SK-N-SH (cell line): ENCODE results near the gene CHD6. TPM values are rescaled to one million over a fixed set of nuclear protein-coding genes. Genes with fewer than 3 reads are reported as not detected.

ENCODE experiments used
- CTCF ChIA-PET: fragments of 300-600, 350-600 bp; formaldehyde crosslinking; extraction: SDS; loops from one replicate; lab custom pipeline; 2021; lab: Yijun Ruan, JAX
- POLR2A ChIA-PET: fragments of 350-600 bp; sonication (Branson Sonifier 250); formaldehyde crosslinking; extraction: SDS; loops from one replicate; lab custom pipeline; 2020; ENCODE audit warnings: antibody characterized with exemption, inconsistent platforms; lab: Yijun Ruan, JAX
- DNase-seq: peaks from one replicate; pipeline ENCODE4 v3.0.0; 2012
- H2AFZ ChIP-seq: fragments of 200-600 bp; sonication (generic); 2 replicates; pipeline ENCODE4 v1.8.1; 2016; ENCODE audit warnings: antibody characterized with exemption, mild to moderate bottlenecking, low read depth
- H3F3A ChIP-seq: fragments of 200-600 bp; sonication (generic); replicated peaks from 2 replicates; pipeline ENCODE3; 2016; ENCODE audit warnings: antibody characterized with exemption, mild to moderate bottlenecking; ENCODE audit not compliant: insufficient read depth
- H3K27ac ChIP-seq, 2 experiments: fragments of 200-500 bp in 1 of 2; fragments of 200-600 bp in 1 of 2; sonication (Bioruptor generic) in 1 of 2; sonication (generic), shearing (Covaris generic) in 1 of 2; 2 replicates each; pipeline versions ENCODE4 v1.5.1 to v1.6.1; 2014 to 2016; ENCODE audit warnings: low read depth in 2 of 2, inconsistent platforms in 1 of 2, low read length in 1 of 2, mild to moderate bottlenecking in 1 of 2, mixed read lengths in 1 of 2
- H3K27me3 ChIP-seq: fragments of 200-600 bp; sonication (generic), shearing (Covaris generic); 2 replicates; pipeline ENCODE4 v1.6.1; 2016; ENCODE audit warnings: mixed run types; ENCODE audit not compliant: insufficient read depth
- H3K36me3 ChIP-seq, 2 experiments: fragments of 200-500 bp in 1 of 2; fragments of 200-600 bp in 1 of 2; sonication (Bioruptor generic) in 1 of 2; sonication (generic) in 1 of 2; replicated peaks in 1 of 2; 2 replicates each; pipeline versions ENCODE3 to v1.5.1; 2014 to 2016; ENCODE audit warnings: low read length in 1 of 2, mild to moderate bottlenecking in 1 of 2; ENCODE audit not compliant: insufficient read depth in 2 of 2, control insufficient read depth in 1 of 2
- H3K4me1 ChIP-seq, 2 experiments: fragments of 200-500 bp in 1 of 2; fragments of 200-600 bp in 1 of 2; sonication (Bioruptor generic) in 1 of 2; sonication (generic), shearing (Covaris generic) in 1 of 2; 2 replicates each; pipeline versions ENCODE4 v1.5.1 to v1.6.1; 2014 to 2016; ENCODE audit warnings: low read depth in 1 of 2, low read length in 1 of 2, mixed run types in 1 of 2; ENCODE audit not compliant: insufficient read depth in 2 of 2, control insufficient read depth in 1 of 2
- H3K4me2 ChIP-seq: fragments of 200-600 bp; sonication (generic), shearing (Covaris generic); 2 replicates; pipeline ENCODE4 v1.6.1; 2017; ENCODE audit warnings: mixed run types
- H3K4me3 ChIP-seq, 2 experiments: fragments of 200-500 bp in 1 of 2; fragments of 200-600 bp in 1 of 2; sonication (Bioruptor generic) in 1 of 2; sonication (generic), shearing (Covaris generic) in 1 of 2; 2 replicates each; pipeline versions ENCODE4 v1.5.1 to v1.8.1; 2014 to 2016; ENCODE audit warnings: low read depth in 2 of 2, inconsistent platforms in 1 of 2, low read length in 1 of 2, mild to moderate bottlenecking in 1 of 2, mixed read lengths in 1 of 2, moderate library complexity in 1 of 2
- H3K79me2 ChIP-seq: fragments of 200-600 bp; sonication (generic); 2 replicates; pipeline ENCODE4 v1.8.1; 2017; ENCODE audit warnings: mild to moderate bottlenecking; ENCODE audit not compliant: insufficient read depth
- H3K9ac ChIP-seq: fragments of 200-600 bp; sonication (generic); 2 replicates; pipeline ENCODE4 v1.6.1; 2017; ENCODE audit warnings: mixed run types
- H3K9me2 ChIP-seq: fragments of 200-600 bp; sonication (generic); 2 replicates; pipeline ENCODE4 v1.6.1; 2017; ENCODE audit warnings: mixed run types
- H3K9me3 ChIP-seq: fragments of 200-600 bp; sonication (generic); 2 replicates; pipeline ENCODE4 v1.6.1; 2017; ENCODE audit warnings: mixed run types, mild to moderate bottlenecking, moderate library complexity
- H4K20me1 ChIP-seq: fragments of 200-600 bp; sonication (generic); 2 replicates; pipeline ENCODE4 v1.6.1; 2017; ENCODE audit warnings: mild to moderate bottlenecking, mixed run types; ENCODE audit not compliant: insufficient read depth
- CHD2 ChIP-seq: fragments of 150-350 bp; IDR thresholded peaks from 2 replicates; pipeline ENCODE4 v1.6.1; 2018; ENCODE audit warnings: low read length; ENCODE audit not compliant: partially characterized antibody
- ELF1 ChIP-seq: IDR thresholded peaks from 2 replicates; pipeline ENCODE4 v1.4.0; 2012
- EP300 ChIP-seq, 2 experiments: IDR thresholded peaks; 2 replicates each; pipeline versions ENCODE4 v1.4.0 to v1.6.1; 2012; ENCODE audit warnings: borderline replicate concordance in 1 of 2, low read depth in 1 of 2, low read length in 1 of 2
- EZH2phosphoT487 ChIP-seq: fragments of 200-600 bp; sonication (generic); IDR thresholded peaks from 2 replicates; pipeline ENCODE4 v1.6.1; 2017; ENCODE audit warnings: low read depth, mixed run types, mild to moderate bottlenecking, antibody characterized with exemption, moderate library complexity, borderline replicate concordance
- FOXJ3 ChIP-seq: sonication (generic); formaldehyde crosslinking; IDR thresholded peaks from 2 replicates; pipeline ENCODE4 v1.5.1; 2020; ENCODE audit warnings: mild to moderate bottlenecking, missing genetic modification reagents
- GATA2 ChIP-seq: sonication (generic); formaldehyde crosslinking; IDR thresholded peaks from 2 replicates; pipeline ENCODE4 v1.5.0; 2020; ENCODE audit warnings: mild to moderate bottlenecking, missing genetic modification reagents
- JUND ChIP-seq: IDR thresholded peaks from 2 replicates; pipeline ENCODE4 v1.4.0; 2012
- MAX ChIP-seq: IDR thresholded peaks from 2 replicates; pipeline ENCODE4 v1.4.0; 2012; ENCODE audit warnings: low read depth
- MXI1 ChIP-seq: IDR thresholded peaks from 2 replicates; pipeline ENCODE4 v1.6.1; 2012; ENCODE audit warnings: mild to moderate bottlenecking, low read depth, low read length, improper control_type of control experiment
- NFIC ChIP-seq: IDR thresholded peaks from 2 replicates; pipeline ENCODE4 v1.4.0; 2012; ENCODE audit warnings: borderline replicate concordance
- POLR2AphosphoS5 ChIP-seq: IDR thresholded peaks from 2 replicates; pipeline ENCODE4 v1.6.1; 2012; ENCODE audit warnings: low read depth, low read length
- RFX5 ChIP-seq: IDR thresholded peaks from 2 replicates; pipeline ENCODE4 v1.6.1; 2012; ENCODE audit warnings: mild to moderate bottlenecking, improper control_type of control experiment, low read length
- SIN3A ChIP-seq: IDR thresholded peaks from 2 replicates; pipeline ENCODE4 v1.6.1; 2012; ENCODE audit warnings: low read depth, mild to moderate bottlenecking, low read length, moderate library complexity, borderline replicate concordance
- SMC3 ChIP-seq: IDR thresholded peaks from 2 replicates; pipeline ENCODE4 v1.6.1; 2012; ENCODE audit warnings: low read depth, low read length, improper control_type of control experiment
- TEAD4 ChIP-seq: IDR thresholded peaks from 2 replicates; pipeline ENCODE4 v1.4.0; 2012; ENCODE audit warnings: mild to moderate bottlenecking, borderline replicate concordance; ENCODE audit not compliant: insufficient read depth
- USF1 ChIP-seq: IDR thresholded peaks from 2 replicates; pipeline ENCODE4 v1.4.0; 2012; ENCODE audit warnings: low read depth, borderline replicate concordance
- WGBS: methylation state at CpG from one replicate; pipeline ENCODE4 v1.1.6; 2017; ENCODE audit warnings: low lambda C conversion rate; 5-methylcytosine and 5-hydroxymethylcytosine counted together
- polyA plus RNA-seq, 3 experiments: library from polyadenylated mRNA; depleted of rRNA; stranded (reverse); fragments of >200 nt; gene quantifications; 2 replicates each; pipeline ENCODE4 v1.2.3, GENCODE V29; 2012
- TF ChIP-seq, protein P1 (sequence below): IDR thresholded peaks from 2 replicates; pipeline ENCODE4 v1.6.1; 2012; ENCODE audit warnings: mild to moderate bottlenecking, low read depth, low read length, moderate library complexity
- TF ChIP-seq, protein P2 (sequence below): IDR thresholded peaks from 2 replicates; pipeline ENCODE4; 2012
- TF ChIP-seq, protein P3 (sequence below): fragments of 150-350 bp; IDR thresholded peaks from 2 replicates; pipeline ENCODE4 v1.6.1; 2016; ENCODE audit warnings: mild to moderate bottlenecking, low read depth, low read length
- TF ChIP-seq, protein P4 (sequence below): fragments of 200-600 bp; sonication (generic); IDR thresholded peaks from 2 replicates; pipeline ENCODE4 v1.6.1; 2017; ENCODE audit warnings: antibody characterized with exemption, mild to moderate bottlenecking, moderate library complexity

CHD6 gene
- polyA plus RNA-seq, 1 of the 3 experiments (the other 2 are of a cell fraction) = 7.1 TPM

DNA sequence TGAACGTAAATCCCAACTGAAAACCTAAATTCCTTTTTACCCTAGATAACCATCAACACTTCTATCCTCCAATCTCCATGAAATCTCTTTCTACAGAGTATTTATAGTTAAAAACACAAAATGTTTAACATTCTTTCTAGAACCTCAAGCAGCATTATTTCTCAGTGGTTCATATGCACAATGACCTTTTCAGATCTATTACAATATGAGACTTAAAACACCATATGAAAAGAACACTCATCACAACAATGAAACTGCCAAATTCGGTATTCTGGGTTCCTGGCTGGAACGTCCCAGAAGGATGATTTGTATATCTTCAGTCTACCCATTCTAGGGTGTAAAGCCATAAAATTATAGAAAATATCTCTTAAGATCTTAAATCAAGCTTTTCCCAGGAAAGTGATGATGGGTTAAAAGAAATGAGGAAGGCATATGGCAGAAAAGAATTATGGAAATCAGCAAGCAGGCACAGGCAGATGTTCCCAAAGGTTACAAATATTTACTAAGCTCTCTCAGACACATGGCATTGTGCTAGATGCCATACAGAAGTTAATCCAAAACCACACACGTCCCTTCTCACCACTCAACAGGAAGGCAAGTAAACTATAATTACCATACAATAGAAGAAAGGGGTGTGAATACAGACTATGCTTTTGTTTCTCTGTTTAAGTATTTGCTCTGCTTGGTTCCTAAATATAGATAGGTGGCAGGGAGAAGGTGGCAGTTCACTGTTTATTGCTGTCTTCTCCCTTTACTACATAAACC is 118.0 kb downstream of the CHD6 start:
- ChIA-PET POLR2A (no interaction called here), CTCF (no interaction called here)
- no peak for DNase-seq
- Histone ChIP-seq H3K79me2 (no peaks in the 10 kb centered on the region), H3K4me3 (no peak overlapping the region), H3K9me2 (no peaks in the 10 kb centered on the region), H3K27ac (no peak overlapping the region), H3K4me1 (no peaks in the 10 kb centered on the region; a peak in 2 of 4 replicates), H4K20me1 (0 out of 2 replicates have a peak, but pooled peaks cover 4% of the 10 kb centered on the region), H3K9me3 (no peaks in the 10 kb centered on the region), H2AFZ (no peak overlapping the region), H3K4me2 (no peak overlapping the region), H3K9ac (no peak overlapping the region), H3F3A (no peaks in the 10 kb centered on the region), H3K36me3 (peaks cover 20 to 22% of the 10 kb centered on the region in 2 experiments), H3K27me3 (no peaks in the 10 kb centered on the region)
- TF ChIP-seq MAX = no peak
- no peak for TF ChIP-seq NFIC
- no peak for TF ChIP-seq JUND
- TF ChIP-seq MXI1 = no peak
- TF ChIP-seq, protein P1, sequence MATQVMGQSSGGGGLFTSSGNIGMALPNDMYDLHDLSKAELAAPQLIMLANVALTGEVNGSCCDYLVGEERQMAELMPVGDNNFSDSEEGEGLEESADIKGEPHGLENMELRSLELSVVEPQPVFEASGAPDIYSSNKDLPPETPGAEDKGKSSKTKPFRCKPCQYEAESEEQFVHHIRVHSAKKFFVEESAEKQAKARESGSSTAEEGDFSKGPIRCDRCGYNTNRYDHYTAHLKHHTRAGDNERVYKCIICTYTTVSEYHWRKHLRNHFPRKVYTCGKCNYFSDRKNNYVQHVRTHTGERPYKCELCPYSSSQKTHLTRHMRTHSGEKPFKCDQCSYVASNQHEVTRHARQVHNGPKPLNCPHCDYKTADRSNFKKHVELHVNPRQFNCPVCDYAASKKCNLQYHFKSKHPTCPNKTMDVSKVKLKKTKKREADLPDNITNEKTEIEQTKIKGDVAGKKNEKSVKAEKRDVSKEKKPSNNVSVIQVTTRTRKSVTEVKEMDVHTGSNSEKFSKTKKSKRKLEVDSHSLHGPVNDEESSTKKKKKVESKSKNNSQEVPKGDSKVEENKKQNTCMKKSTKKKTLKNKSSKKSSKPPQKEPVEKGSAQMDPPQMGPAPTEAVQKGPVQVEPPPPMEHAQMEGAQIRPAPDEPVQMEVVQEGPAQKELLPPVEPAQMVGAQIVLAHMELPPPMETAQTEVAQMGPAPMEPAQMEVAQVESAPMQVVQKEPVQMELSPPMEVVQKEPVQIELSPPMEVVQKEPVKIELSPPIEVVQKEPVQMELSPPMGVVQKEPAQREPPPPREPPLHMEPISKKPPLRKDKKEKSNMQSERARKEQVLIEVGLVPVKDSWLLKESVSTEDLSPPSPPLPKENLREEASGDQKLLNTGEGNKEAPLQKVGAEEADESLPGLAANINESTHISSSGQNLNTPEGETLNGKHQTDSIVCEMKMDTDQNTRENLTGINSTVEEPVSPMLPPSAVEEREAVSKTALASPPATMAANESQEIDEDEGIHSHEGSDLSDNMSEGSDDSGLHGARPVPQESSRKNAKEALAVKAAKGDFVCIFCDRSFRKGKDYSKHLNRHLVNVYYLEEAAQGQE = no peak
- TF ChIP-seq SIN3A = no peak
- TF ChIP-seq, protein P2, sequence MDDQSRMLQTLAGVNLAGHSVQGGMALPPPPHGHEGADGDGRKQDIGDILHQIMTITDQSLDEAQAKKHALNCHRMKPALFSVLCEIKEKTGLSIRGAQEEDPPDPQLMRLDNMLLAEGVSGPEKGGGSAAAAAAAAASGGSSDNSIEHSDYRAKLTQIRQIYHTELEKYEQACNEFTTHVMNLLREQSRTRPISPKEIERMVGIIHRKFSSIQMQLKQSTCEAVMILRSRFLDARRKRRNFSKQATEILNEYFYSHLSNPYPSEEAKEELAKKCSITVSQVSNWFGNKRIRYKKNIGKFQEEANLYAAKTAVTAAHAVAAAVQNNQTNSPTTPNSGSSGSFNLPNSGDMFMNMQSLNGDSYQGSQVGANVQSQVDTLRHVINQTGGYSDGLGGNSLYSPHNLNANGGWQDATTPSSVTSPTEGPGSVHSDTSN = no peak
- TF ChIP-seq ELF1 = no peak
- no peak for TF ChIP-seq USF1
- no peak for TF ChIP-seq SMC3
- TF ChIP-seq FOXJ3 (CRISPR knock-in tag) = no peak
- TF ChIP-seq TEAD4 = no peak
- TF ChIP-seq, protein P3, sequence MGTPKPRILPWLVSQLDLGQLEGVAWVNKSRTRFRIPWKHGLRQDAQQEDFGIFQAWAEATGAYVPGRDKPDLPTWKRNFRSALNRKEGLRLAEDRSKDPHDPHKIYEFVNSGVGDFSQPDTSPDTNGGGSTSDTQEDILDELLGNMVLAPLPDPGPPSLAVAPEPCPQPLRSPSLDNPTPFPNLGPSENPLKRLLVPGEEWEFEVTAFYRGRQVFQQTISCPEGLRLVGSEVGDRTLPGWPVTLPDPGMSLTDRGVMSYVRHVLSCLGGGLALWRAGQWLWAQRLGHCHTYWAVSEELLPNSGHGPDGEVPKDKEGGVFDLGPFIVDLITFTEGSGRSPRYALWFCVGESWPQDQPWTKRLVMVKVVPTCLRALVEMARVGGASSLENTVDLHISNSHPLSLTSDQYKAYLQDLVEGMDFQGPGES = no peak
- no peak for TF ChIP-seq GATA2
- TF ChIP-seq CHD2 = no peak
- no peak for TF ChIP-seq EP300 (IDR thresholded peaks at IDR 0.05; ENCODE audit: borderline replicate concordance in 1 of 2, low read depth in 1 of 2, low read length in 1 of 2)
- no peak for TF ChIP-seq POLR2AphosphoS5
- no peak for TF ChIP-seq EZH2phosphoT487
- TF ChIP-seq, protein P4, sequence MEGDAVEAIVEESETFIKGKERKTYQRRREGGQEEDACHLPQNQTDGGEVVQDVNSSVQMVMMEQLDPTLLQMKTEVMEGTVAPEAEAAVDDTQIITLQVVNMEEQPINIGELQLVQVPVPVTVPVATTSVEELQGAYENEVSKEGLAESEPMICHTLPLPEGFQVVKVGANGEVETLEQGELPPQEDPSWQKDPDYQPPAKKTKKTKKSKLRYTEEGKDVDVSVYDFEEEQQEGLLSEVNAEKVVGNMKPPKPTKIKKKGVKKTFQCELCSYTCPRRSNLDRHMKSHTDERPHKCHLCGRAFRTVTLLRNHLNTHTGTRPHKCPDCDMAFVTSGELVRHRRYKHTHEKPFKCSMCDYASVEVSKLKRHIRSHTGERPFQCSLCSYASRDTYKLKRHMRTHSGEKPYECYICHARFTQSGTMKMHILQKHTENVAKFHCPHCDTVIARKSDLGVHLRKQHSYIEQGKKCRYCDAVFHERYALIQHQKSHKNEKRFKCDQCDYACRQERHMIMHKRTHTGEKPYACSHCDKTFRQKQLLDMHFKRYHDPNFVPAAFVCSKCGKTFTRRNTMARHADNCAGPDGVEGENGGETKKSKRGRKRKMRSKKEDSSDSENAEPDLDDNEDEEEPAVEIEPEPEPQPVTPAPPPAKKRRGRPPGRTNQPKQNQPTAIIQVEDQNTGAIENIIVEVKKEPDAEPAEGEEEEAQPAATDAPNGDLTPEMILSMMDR = no peak
- TF ChIP-seq RFX5 = no peak
- 86% methylated on average over 4 of the region's 4 CpGs for WGBS
